Measurements from ENCODE around the gene BCAR1.
A peak's percentile ranks its signal among the peaks of the same experiment; 100 is the strongest.
"Not testable (repeated sequence)": the region's sequence is repeated elsewhere in the genome, so short reads cannot be mapped to it uniquely, and the experiment has no call there.

Gene BCAR1

GRCh38 chr16:75271441-75272096 is 20.1 kb upstream of the BCAR1 start:
- no peak for DNase-seq (ENCODE audit: low read depth in 2 of 2)

GRCh38 chr16:75269358-75269757 is 17.9 kb upstream of the BCAR1 start:
- DNase-seq (ENCODE audit: low read depth in 2 of 2), result not testable (repeated sequence)

- no peak for DNase-seq (ENCODE audit: low read depth in 2 of 2)
Measured at GRCh38 chr16:75267631-75268264, 16.3 kb upstream of the BCAR1 start.

GRCh38 chr16:75266738-75267630 is 15.6 kb upstream of the BCAR1 start:
- no peak for DNase-seq (ENCODE audit: low read depth in 2 of 2)

- peak in 1 of 2 experiments; percentile 24 for DNase-seq (ENCODE audit: low read depth in 2 of 2)
Measured at GRCh38 chr16:75265911-75266701, 14.7 kb upstream of the BCAR1 start.

- no peak for DNase-seq (ENCODE audit: low read depth in 2 of 2)
Measured at GRCh38 chr16:75264999-75265910, 13.8 kb upstream of the BCAR1 start.

- DNase-seq (ENCODE audit: low read depth in 2 of 2), result no peak
Measured at GRCh38 chr16:75264457-75264998, 13.1 kb upstream of the BCAR1 start.

- no peak for DNase-seq (ENCODE audit: low read depth in 2 of 2)
Measured at GRCh38 chr16:75263963-75264445, 12.6 kb upstream of the BCAR1 start.

GRCh38 chr16:75263291-75263962 is 12.0 kb upstream of the BCAR1 start:
- no peak for DNase-seq (ENCODE audit: low read depth in 2 of 2)

- no peak for DNase-seq (ENCODE audit: low read depth in 2 of 2)
Measured at GRCh38 chr16:75262800-75263127, 11.3 kb upstream of the BCAR1 start.

GRCh38 chr16:75262104-75262799 is 10.8 kb upstream of the BCAR1 start:
- DNase-seq (ENCODE audit: low read depth in 2 of 2), result no peak

- no peak for DNase-seq (ENCODE audit: low read depth in 2 of 2)
Measured at GRCh38 chr16:75261590-75262078, 10.2 kb upstream of the BCAR1 start.

GRCh38 chr16:75260851-75261589 is 9.6 kb upstream of the BCAR1 start:
- DNase-seq (ENCODE audit: low read depth in 2 of 2), result no peak

- no peak for DNase-seq (ENCODE audit: low read depth in 2 of 2)
Measured at GRCh38 chr16:75258807-75259141, 7.3 kb upstream of the BCAR1 start.

GRCh38 chr16:75257886-75258806 is 6.7 kb upstream of the BCAR1 start:
- no peak for DNase-seq (ENCODE audit: low read depth in 2 of 2)

GRCh38 chr16:75256696-75257343 is 5.4 kb upstream of the BCAR1 start:
- no peak for DNase-seq (ENCODE audit: low read depth in 2 of 2)

GRCh38 chr16:75256059-75256571 is 4.7 kb upstream of the BCAR1 start:
- DNase-seq (ENCODE audit: low read depth in 2 of 2), result no peak

All from fibroblast of skin of left biceps (primary cell).